Activated naive CD8-positive, alpha-beta T cell treated with anti-CD3 and anti-CD28 coated beads, Interleukin-2, amount 10 ng/mL, durations not matched to agents 7 days and 5 days (primary cell): Measurements from ENCODE around the gene KDM3B. TPM values are rescaled to one million over a fixed set of nuclear protein-coding genes. Genes with fewer than 3 reads are reported as not detected.

Source experiments
- ATAC-seq: fragments of 150-1000 bp; cut with Tn5 transposase; one replicate; pipeline ENCODE4 v1.10.0; 2021; ENCODE audit warnings: low read depth, moderate library complexity
- POLR2A ChIA-PET: fragments of 350-600 bp; sonication (Branson Sonifier 250); formaldehyde crosslinking; loops from one replicate; lab custom pipeline; 2021; ENCODE audit warnings: antibody characterized with exemption; lab: Charles Lee
- DNase-seq: peaks from one replicate; pipeline ENCODE4 v3.0.0; 2021
- H3K27ac Mint-ChIP-seq: one replicate; pipeline ENCODE4 v1.8.0; 2022; ENCODE audit warnings: mild to moderate bottlenecking, mixed read lengths
- H3K27me3 Mint-ChIP-seq: one replicate; pipeline ENCODE4 v1.8.0; 2022; ENCODE audit warnings: mild to moderate bottlenecking, moderate library complexity, mixed read lengths
- H3K36me3 Mint-ChIP-seq: one replicate; pipeline ENCODE4 v1.8.0; 2021; ENCODE audit warnings: mild to moderate bottlenecking, mixed read lengths
- H3K4me1 Mint-ChIP-seq: one replicate; pipeline ENCODE4 v1.8.0; 2021; ENCODE audit warnings: mixed read lengths
- H3K4me3 Mint-ChIP-seq: one replicate; pipeline ENCODE4 v1.8.0; 2022; ENCODE audit warnings: mild to moderate bottlenecking, moderate library complexity, mixed read lengths
- H3K9me3 Mint-ChIP-seq: one replicate; pipeline ENCODE4 v1.8.0; 2021; ENCODE audit warnings: mixed read lengths
- total RNA-seq, 2 experiments: library from RNA; stranded (reverse); gene quantifications; one replicate each; pipeline ENCODE4 v1.2.3, GENCODE V29; 2021

KDM3B gene
- total RNA-seq, 2 experiments from 2014 or later = 63.0 to 70.8 TPM

DNA sequence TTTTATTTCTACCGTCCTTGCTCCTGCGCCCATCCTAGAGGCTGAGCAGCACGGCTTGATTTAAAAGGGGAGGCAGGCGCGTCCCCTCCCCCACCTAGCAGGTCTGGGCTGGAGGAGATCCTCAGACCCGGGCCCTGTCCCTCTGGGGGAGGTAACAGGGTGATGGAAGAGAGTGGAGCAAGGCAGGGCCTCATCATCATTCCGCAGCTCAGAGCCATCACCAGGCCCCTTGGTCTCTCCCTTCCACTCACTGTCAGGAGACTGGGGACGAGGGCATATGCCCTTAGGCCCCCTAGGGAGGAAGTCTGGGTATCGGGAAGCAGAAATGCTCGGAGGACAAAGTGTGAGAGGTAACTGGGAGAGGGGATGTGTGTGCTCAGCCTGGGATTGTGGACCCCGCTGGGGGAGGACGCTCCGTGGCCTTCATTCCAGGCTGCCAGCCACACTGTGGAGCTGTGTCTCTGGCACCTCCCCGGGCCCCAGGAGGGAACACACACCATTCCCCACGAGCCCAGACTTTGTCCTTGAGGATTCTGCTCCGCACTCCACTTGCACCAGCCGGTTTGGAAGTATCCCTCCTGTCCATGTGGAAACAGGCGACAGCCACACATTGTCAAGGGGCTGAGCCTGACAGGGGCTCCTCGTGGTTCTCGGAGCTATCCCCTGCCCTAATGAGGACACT is 87.1 kb downstream of the KDM3B start:
- POLR2A ChIA-PET = no interaction called here
- no peak for ATAC-seq

GRCh38 chr5:138440159-138441073 is 87.9 kb downstream of the KDM3B start:
- Mint-ChIP-seq H3K27ac (no peak overlapping the region), H3K27me3 (peaks cover 9% of the 10 kb centered on the region), H3K9me3 (no peaks in the 10 kb centered on the region), H3K4me3 (no peak overlapping the region), H3K4me1 (peaks cover 13% of the 10 kb centered on the region), H3K36me3 (peaks cover 12% of the 10 kb centered on the region)
- POLR2A ChIA-PET = interaction anchor here (0.6 kb wide), 1 partner anchor 871 kb away, joined by 3 read pairs; no protein-coding TSS in a partner anchor
- ATAC-seq (no peak), DNase-seq (no peak)

More for the DNA sequence above, 87.1 kb downstream of the KDM3B start:
- Mint-ChIP-seq H3K4me1 (peaks cover 13% of the 10 kb centered on the region), H3K27ac (no peak overlapping the region), H3K27me3 (peaks cover 9% of the 10 kb centered on the region), H3K4me3 (peak overlapping the region; percentile 81), H3K36me3 (peaks cover 12% of the 10 kb centered on the region), H3K9me3 (no peaks in the 10 kb centered on the region)
- no peak for DNase-seq

- Mint-ChIP-seq H3K9me3 (no peaks in the 10 kb centered on the region), H3K27me3 (peaks cover 9% of the 10 kb centered on the region), H3K4me3 (no peak overlapping the region), H3K36me3 (peaks cover 8% of the 10 kb centered on the region), H3K27ac (no peak overlapping the region), H3K4me1 (peaks cover 13% of the 10 kb centered on the region)
- DNase-seq (no peak), ATAC-seq (no peak)
- POLR2A ChIA-PET = interaction anchor here (0.6 kb wide), 1 partner anchor 870 kb away, joined by 3 read pairs; no protein-coding TSS in a partner anchor
These were observed 88.7 kb downstream of the KDM3B start for GRCh38 chr5:138441221-138441620.

DNA sequence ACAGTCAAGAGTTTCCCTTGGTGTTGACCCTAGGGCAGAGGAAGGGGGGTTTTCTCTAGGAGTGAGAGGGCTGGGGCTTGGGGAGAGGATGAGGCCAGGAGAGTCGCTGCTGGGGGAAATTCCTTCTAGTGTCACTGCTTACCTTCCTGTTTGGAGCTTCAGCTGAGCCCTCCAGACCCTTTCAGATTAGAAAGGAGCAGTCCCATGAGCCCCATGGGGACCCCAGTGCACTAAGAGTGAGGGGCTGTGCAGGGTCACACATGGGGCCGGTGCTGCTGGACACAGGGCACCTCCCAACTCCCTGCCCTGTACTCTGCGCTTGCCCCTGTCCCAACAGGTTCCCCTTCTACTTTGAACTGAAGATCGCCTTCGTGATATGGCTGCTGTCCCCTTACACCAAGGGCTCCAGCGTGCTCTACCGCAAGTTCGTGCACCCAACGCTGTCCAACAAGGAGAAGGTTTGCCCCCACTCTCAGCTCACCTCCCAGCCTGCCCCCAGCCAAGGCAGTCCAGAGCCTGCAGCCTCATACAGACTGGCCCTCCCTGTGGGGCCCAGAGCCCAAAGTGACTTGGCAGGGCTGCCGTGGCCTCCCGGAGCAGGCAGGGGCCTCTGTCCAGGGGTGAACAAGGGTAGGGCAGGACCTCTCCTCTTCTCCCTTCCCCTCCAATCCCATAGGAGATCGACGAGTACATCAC is 91.7 kb downstream of the KDM3B start:
- no peaks in the 10 kb centered on the region for H3K36me3 Mint-ChIP-seq
- H3K27ac Mint-ChIP-seq = no peak overlapping the region
- H3K27me3 Mint-ChIP-seq = no peaks in the 10 kb centered on the region
- no peak for ATAC-seq
- DNase-seq = no peak
- peaks cover 6% of the 10 kb centered on the region for H3K4me1 Mint-ChIP-seq
- POLR2A ChIA-PET = no interaction called here
- H3K9me3 Mint-ChIP-seq = no peaks in the 10 kb centered on the region
- no peak overlapping the region for H3K4me3 Mint-ChIP-seq

GRCh38 chr5:138444774-138445546 is 92.5 kb downstream of the KDM3B start:
- Mint-ChIP-seq H3K4me3 (no peak overlapping the region), H3K4me1 (peaks cover 2% of the 10 kb centered on the region), H3K27me3 (no peaks in the 10 kb centered on the region), H3K9me3 (no peaks in the 10 kb centered on the region), H3K27ac (no peak overlapping the region), H3K36me3 (no peaks in the 10 kb centered on the region)
- ATAC-seq = no peak
- POLR2A ChIA-PET = interaction anchor here (1.3 kb wide), 1 partner anchor 20 kb away, joined by 5 read pairs; the partner anchor contains the start of gene EGR1
- no peak for DNase-seq

GRCh38 chr5:138445547-138446271 is 93.2 kb downstream of the KDM3B start:
- Mint-ChIP-seq H3K36me3 (no peaks in the 10 kb centered on the region), H3K4me3 (no peak overlapping the region), H3K27ac (no peak overlapping the region), H3K27me3 (no peaks in the 10 kb centered on the region), H3K9me3 (no peaks in the 10 kb centered on the region), H3K4me1 (peaks cover 5% of the 10 kb centered on the region)
- no peak for DNase-seq
- POLR2A ChIA-PET = interaction anchor here (1.3 kb wide), 1 partner anchor 19 kb away, joined by 5 read pairs; the partner anchor contains the start of gene EGR1
- no peak for ATAC-seq

GRCh38 chr5:138448070-138448469 is 95.6 kb downstream of the KDM3B start:
- Mint-ChIP-seq H3K4me3 (no peak overlapping the region), H3K27ac (no peak overlapping the region), H3K4me1 (peaks cover 5% of the 10 kb centered on the region), H3K27me3 (peaks cover 4% of the 10 kb centered on the region), H3K36me3 (no peaks in the 10 kb centered on the region), H3K9me3 (no peaks in the 10 kb centered on the region)
- no peak for ATAC-seq
- DNase-seq = no peak
- POLR2A ChIA-PET = interaction anchor here (1.2 kb wide), 1 partner anchor 17 kb away, joined by 3 read pairs; the partner anchor contains the start of gene EGR1

DNA sequence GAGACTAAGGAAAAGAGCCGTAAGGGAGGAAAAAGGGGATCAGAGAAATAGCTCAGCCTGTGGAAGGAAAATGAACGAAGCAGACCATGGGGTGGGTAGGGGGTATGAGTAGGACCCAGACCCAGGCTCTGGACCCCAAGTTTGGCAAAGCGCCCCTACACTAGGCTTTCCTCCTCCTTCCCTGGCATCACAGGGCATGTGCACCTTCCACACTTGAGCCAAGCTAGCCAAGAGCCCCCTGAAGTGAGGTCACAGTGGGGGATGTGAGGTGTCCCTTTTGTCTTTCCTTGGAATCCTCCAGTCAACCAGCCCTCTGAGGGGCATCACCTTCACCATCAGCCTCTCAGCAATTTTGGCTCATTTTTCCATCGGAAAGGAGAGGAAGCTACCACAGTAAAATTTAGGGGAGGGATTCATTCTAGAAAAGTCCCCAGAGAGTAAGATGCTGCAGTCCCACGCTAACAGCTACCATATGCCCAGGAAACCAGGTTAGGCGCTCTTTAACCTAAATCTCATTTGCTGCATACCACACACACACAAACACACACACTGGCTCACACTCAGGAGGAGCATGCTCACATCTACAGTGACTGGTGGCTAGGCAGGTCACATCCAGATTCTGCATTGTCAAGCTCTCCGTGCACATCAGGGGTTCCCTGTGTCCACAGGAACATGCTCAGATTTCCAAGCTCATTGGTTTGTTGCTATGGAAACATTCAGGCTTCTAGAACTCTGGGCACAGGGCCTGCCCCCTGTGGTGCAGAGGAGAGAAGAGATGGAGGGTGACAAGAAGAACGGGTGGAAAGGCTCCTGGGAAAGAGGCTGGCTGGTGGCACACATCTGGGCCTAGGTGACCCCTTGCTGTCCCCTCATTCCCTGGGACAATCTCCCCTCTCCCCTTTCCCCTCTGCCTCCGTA is 96.3 kb downstream of the KDM3B start:
- H3K4me3 Mint-ChIP-seq = no peak overlapping the region
- no peak for DNase-seq
- H3K27ac Mint-ChIP-seq = peak overlapping the region; percentile 34
- H3K36me3 Mint-ChIP-seq = no peaks in the 10 kb centered on the region
- POLR2A ChIA-PET = interaction anchor here (0.6 to 2.4 kb wide), 4 partner anchors 11 to 942 kb away, joined by 3 to 11 read pairs (median 3); partner anchors contain the start of gene EGR1
- H3K4me1 Mint-ChIP-seq = peaks cover 5% of the 10 kb centered on the region
- no peak for ATAC-seq
- peaks cover 4% of the 10 kb centered on the region for H3K27me3 Mint-ChIP-seq
- no peaks in the 10 kb centered on the region for H3K9me3 Mint-ChIP-seq

- Mint-ChIP-seq H3K9me3 (no peaks in the 10 kb centered on the region), H3K4me3 (peak overlapping the region; percentile 48), H3K27ac (peak overlapping the region; percentile 10), H3K4me1 (peaks cover 5% of the 10 kb centered on the region), H3K27me3 (peaks cover 4% of the 10 kb centered on the region), H3K36me3 (no peaks in the 10 kb centered on the region)
- DNase-seq (peak; percentile 83), ATAC-seq (peak; percentile 82)
- POLR2A ChIA-PET = interaction anchor here (0.6 to 2.4 kb wide), 5 partner anchors 10 to 941 kb away, joined by 3 to 11 read pairs (median 4); partner anchors contain the start of gene EGR1
These were observed 97.2 kb downstream of the KDM3B start for GRCh38 chr5:138449501-138450239.

GRCh38 chr5:138450971-138451370 is 98.5 kb downstream of the KDM3B start:
- peaks cover 4% of the 10 kb centered on the region for H3K27me3 Mint-ChIP-seq
- no peak overlapping the region for H3K4me3 Mint-ChIP-seq
- ATAC-seq (no peak), DNase-seq (no peak)
- H3K36me3 Mint-ChIP-seq = no peaks in the 10 kb centered on the region
- no peaks in the 10 kb centered on the region for H3K9me3 Mint-ChIP-seq
- peaks cover 5% of the 10 kb centered on the region for H3K4me1 Mint-ChIP-seq
- POLR2A ChIA-PET = interaction anchor here (0.6 to 2.4 kb wide), 4 partner anchors 8 to 53 kb away, joined by 3 to 11 read pairs (median 5); partner anchors contain the start of gene EGR1
- H3K27ac Mint-ChIP-seq = no peak overlapping the region
